ENCODE measurements around the gene PTPRT. TPM values are rescaled to one million over a fixed set of nuclear protein-coding genes. Genes with fewer than 3 reads are reported as not detected.
A peak's percentile ranks its signal among the peaks of the same experiment; 100 is the strongest.
"Not testable (repeated sequence)": the region's sequence is repeated elsewhere in the genome, so short reads cannot be mapped to it uniquely, and the experiment has no call there.

Gene PTPRT
- total RNA-seq, 1 experiment from 2014 or later = 0.93 TPM

- H3K9me3 ChIP-seq (replicated peaks) = no peaks in the 10 kb centered on the region
- H3K4me3 ChIP-seq = no peak overlapping the region
- H3K36me3 ChIP-seq = no peaks in the 10 kb centered on the region
- H3K27me3 ChIP-seq = no peaks in the 10 kb centered on the region
- H3K4me1 ChIP-seq = peaks cover 28% of the 10 kb centered on the region
- no peak for DNase-seq
- H3K27ac ChIP-seq = no peak overlapping the region
Observed at GRCh38 chr20:43167615-43168014, 22.1 kb downstream of the PTPRT start.

DNA sequence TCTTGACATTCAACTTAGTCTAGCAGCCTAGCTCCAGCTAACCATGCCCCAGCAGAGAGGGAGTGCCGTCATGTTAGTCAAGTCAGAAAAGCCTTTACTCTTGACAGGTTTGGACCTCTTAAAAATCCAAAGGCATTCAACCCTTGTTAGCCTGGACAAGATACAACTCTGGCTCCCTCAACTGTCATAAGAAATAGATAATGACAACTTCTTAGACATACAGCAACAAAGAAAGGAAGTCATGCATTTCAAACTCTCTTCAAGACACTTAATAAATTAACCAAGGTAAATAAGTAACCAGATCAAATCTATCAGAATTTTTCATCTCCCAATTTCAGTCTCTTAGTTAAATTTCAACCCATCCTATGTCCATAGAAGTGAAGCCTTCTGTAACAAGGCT is 22.7 kb downstream of the PTPRT start:
- Histone ChIP-seq H3K36me3 (no peaks in the 10 kb centered on the region), H3K27me3 (no peaks in the 10 kb centered on the region; the same call in 1 of the 2 replicates), H3K27ac (no peak overlapping the region), H3K9me3 (replicated peaks) (no peaks in the 10 kb centered on the region), H3K4me1 (peaks cover 25% of the 10 kb centered on the region), H3K4me3 (no peak overlapping the region)
- DNase-seq = no peak

GRCh38 chr20:43165611-43166010 is 24.1 kb downstream of the PTPRT start:
- H3K4me1 ChIP-seq = peaks cover 11% of the 10 kb centered on the region
- DNase-seq = no peak
- no peaks in the 10 kb centered on the region; the same call in 1 of the 2 replicates for H3K27me3 ChIP-seq

DNA sequence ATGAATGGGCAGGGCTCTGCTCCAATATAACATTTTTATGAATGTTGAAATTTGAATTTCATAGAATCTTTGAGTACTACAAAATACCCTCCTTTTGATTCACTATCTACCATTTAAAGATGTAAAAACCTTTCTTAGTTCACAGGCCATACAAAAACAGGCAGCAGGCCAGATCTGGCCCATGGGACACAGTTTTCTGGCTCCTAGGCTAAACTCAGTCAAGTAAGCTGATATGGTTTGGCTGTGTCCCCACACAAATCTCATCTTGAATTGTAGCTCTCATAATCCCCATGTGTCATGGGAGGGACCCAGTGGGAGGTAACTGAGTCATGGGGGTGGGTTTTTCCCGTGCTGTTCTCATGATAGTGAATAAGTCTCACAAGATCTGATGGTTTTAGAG is 25.0 kb downstream of the PTPRT start:
- not testable (repeated sequence) for H3K4me3 ChIP-seq; H3K9me3 ChIP-seq (replicated peaks); H3K27ac ChIP-seq; H3K36me3 ChIP-seq; DNase-seq; H3K27me3 ChIP-seq; H3K4me1 ChIP-seq

More at GRCh38 chr20:43165611-43166010, 24.1 kb downstream of the PTPRT start:
- H3K4me3 ChIP-seq = no peak overlapping the region
- no peaks in the 10 kb centered on the region for H3K9me3 ChIP-seq (replicated peaks)
- no peak overlapping the region for H3K27ac ChIP-seq
- no peaks in the 10 kb centered on the region for H3K36me3 ChIP-seq

GRCh38 chr20:43161716-43162115 is 28.0 kb downstream of the PTPRT start:
- Histone ChIP-seq H3K4me3 (no peak overlapping the region), H3K4me1 (no peaks in the 10 kb centered on the region), H3K27me3 (no peaks in the 10 kb centered on the region; the same call in 1 of the 2 replicates), H3K27ac (no peak overlapping the region), H3K9me3 (replicated peaks) (no peaks in the 10 kb centered on the region), H3K36me3 (no peaks in the 10 kb centered on the region)
- DNase-seq = no peak

- H3K27me3 ChIP-seq = no peaks in the 10 kb centered on the region; the same call in 1 of the 2 replicates
- H3K4me1 ChIP-seq = no peaks in the 10 kb centered on the region
- no peak overlapping the region for H3K4me3 ChIP-seq
- H3K36me3 ChIP-seq = no peaks in the 10 kb centered on the region
- H3K9me3 ChIP-seq (replicated peaks) = no peaks in the 10 kb centered on the region
- H3K27ac ChIP-seq = no peak overlapping the region
- DNase-seq = peak in 1 of 2 experiments; percentile 40
Observed at GRCh38 chr20:43160941-43161340, 28.8 kb downstream of the PTPRT start.

GRCh38 chr20:43159994-43160393 is 29.7 kb downstream of the PTPRT start:
- Histone ChIP-seq H3K4me3 (no peak overlapping the region), H3K36me3 (no peaks in the 10 kb centered on the region), H3K27me3 (no peaks in the 10 kb centered on the region; the same call in 1 of the 2 replicates), H3K9me3 (replicated peaks) (no peaks in the 10 kb centered on the region), H3K4me1 (no peaks in the 10 kb centered on the region), H3K27ac (no peak overlapping the region)
- DNase-seq = no peak

GRCh38 chr20:43155366-43156100 is 34.2 kb downstream of the PTPRT start:
- H3K9me3 ChIP-seq (replicated peaks) = no peaks in the 10 kb centered on the region
- H3K27me3 ChIP-seq = no peaks in the 10 kb centered on the region
- no peak for DNase-seq
- H3K4me3 ChIP-seq = no peak overlapping the region
- H3K4me1 ChIP-seq = no peaks in the 10 kb centered on the region
- no peaks in the 10 kb centered on the region for H3K36me3 ChIP-seq
- H3K27ac ChIP-seq = no peak overlapping the region

DNA sequence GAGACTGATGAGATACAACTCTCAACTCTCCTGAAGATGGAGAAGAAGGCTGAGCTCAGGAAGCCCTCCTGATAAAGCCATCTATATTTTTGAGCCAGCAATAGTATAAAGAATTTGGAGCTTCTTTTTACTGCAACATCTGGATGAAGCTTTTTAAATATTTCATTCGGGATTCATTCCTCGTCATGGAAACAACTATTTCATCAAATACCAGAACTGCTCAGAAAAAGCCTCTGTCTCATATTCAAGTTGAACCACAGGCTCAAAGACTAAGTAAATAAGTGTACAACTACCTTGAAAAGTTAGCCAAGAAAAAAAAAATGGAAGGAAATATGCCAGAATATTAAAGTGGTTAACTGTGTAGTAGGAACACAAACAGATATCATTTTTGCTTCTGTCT is 37.8 kb downstream of the PTPRT start:
- no peak overlapping the region for H3K4me3 ChIP-seq
- no peaks in the 10 kb centered on the region for H3K36me3 ChIP-seq
- no peaks in the 10 kb centered on the region; the same call in 1 of the 2 replicates for H3K27me3 ChIP-seq
- no peak overlapping the region for H3K27ac ChIP-seq
- H3K9me3 ChIP-seq (replicated peaks) = no peaks in the 10 kb centered on the region
- DNase-seq = no peak
- H3K4me1 ChIP-seq = no peaks in the 10 kb centered on the region

- DNase-seq = no peak
- H3K4me3 ChIP-seq = no peak overlapping the region
- H3K4me1 ChIP-seq = no peaks in the 10 kb centered on the region
- H3K9me3 ChIP-seq (replicated peaks) = no peaks in the 10 kb centered on the region
- no peaks in the 10 kb centered on the region for H3K36me3 ChIP-seq
- H3K27me3 ChIP-seq = no peaks in the 10 kb centered on the region; the same call in 1 of the 2 replicates
- no peak overlapping the region for H3K27ac ChIP-seq
Observed at GRCh38 chr20:43151256-43151655, 38.5 kb downstream of the PTPRT start.

GRCh38 chr20:43140726-43141125 is 49.0 kb downstream of the PTPRT start:
- H3K27ac ChIP-seq = peak overlapping the region; percentile 37
- peak in 1 of 2 experiments; percentile 33 for DNase-seq
- H3K4me1 ChIP-seq = peaks cover 5% of the 10 kb centered on the region; the same call in 1 of the 2 replicates
- H3K36me3 ChIP-seq = no peaks in the 10 kb centered on the region
- no peak overlapping the region for H3K4me3 ChIP-seq
- H3K27me3 ChIP-seq = no peaks in the 10 kb centered on the region
- H3K9me3 ChIP-seq (replicated peaks) = no peaks in the 10 kb centered on the region

DNA sequence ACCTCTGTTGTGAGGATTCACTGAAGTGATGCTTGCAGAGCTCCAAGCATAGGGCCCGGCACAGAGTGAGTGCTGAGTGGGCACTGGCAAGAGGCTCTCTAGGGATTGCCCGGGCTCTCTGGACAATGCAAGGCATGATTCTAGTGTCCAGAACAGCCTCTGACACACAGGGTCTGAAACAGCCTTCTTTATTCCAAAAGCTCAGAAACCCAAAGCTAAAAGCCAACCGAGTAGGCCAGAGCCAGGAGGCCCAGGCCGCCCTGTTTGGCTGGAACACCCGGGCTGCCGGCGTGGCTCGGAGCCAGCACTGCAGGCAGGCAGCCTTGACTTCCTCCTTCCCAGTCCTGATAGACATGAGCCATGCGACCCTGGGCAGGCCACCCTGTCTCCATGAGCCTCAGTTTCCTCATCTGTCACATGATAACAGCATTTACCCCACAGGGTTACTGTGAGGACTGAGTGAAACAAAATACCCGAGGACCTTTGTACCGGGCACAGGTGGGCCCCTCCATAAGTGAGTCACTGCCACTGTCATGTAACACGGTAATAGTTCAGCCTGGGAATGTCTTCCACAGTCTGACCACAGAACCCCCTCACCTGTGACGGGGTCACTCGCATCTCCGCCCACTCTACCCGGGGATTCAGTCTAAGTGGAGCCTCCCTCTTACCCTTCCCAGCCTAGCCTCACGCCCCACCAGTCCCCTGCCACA is 51.5 kb downstream of the PTPRT start:
- Histone ChIP-seq H3K27ac (no peak overlapping the region), H3K36me3 (no peaks in the 10 kb centered on the region), H3K9me3 (replicated peaks) (no peaks in the 10 kb centered on the region), H3K4me1 (peaks cover 5% of the 10 kb centered on the region; the same call in 1 of the 2 replicates), H3K4me3 (no peak overlapping the region), H3K27me3 (peaks cover 4% of the 10 kb centered on the region; the same call in 1 of the 2 replicates)
- no peak for DNase-seq

DNA sequence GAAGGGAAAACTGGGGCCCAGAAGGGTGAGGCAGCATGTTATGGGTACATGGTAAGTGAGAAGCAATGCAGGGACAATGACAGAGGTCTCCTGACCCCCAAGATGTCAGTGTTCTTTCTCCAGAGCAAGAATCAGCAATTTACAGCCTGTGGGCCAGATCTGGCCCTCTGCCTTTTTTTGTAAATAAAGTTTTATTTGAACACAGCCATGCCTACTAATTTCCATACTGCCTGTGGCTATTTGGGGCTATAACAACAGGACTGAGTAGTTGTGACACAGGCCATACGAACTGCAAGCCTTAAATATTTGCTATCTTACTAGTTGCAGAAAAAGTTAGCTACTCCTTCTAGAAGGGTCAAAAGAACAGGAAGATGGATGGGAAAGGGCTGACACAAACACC is 52.5 kb downstream of the PTPRT start:
- no peaks in the 10 kb centered on the region for H3K36me3 ChIP-seq
- no peaks in the 10 kb centered on the region for H3K9me3 ChIP-seq (replicated peaks)
- no peak for DNase-seq
- peaks cover 5% of the 10 kb centered on the region; the same call in 1 of the 2 replicates for H3K4me1 ChIP-seq
- H3K4me3 ChIP-seq = no peak overlapping the region
- H3K27me3 ChIP-seq = peaks cover 4% of the 10 kb centered on the region; the same call in 1 of the 2 replicates
- no peak overlapping the region for H3K27ac ChIP-seq

DNA sequence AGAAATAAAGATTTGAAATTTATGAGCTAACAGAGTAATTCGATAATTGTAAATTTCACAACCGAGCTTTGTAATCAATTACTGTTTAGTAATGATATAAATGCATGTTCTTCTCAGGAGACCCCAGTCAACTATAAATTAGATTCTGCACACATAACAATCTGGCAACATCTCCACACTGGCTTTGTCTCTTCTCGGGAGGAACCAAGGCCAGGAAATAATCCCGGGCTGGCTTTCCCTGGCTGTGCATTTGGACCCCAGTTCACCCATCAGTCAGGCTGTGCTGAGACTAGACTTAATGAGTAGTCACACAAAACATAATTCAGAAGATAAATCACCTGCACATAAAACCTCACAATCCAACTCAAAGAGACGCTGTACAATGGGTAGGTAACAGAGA is 65.5 kb downstream of the PTPRT start:
- Histone ChIP-seq H3K9me3 (replicated peaks) (no peaks in the 10 kb centered on the region), H3K4me3 (no peak overlapping the region), H3K27me3 (peaks cover 7% of the 10 kb centered on the region), H3K27ac (no peak overlapping the region), H3K4me1 (no peaks in the 10 kb centered on the region), H3K36me3 (no peaks in the 10 kb centered on the region)
- DNase-seq = no peak

- peaks cover 7% of the 10 kb centered on the region for H3K27me3 ChIP-seq
- no peaks in the 10 kb centered on the region for H3K4me1 ChIP-seq
- H3K36me3 ChIP-seq = no peaks in the 10 kb centered on the region
- no peaks in the 10 kb centered on the region for H3K9me3 ChIP-seq (replicated peaks)
- H3K27ac ChIP-seq = no peak overlapping the region
- no peak overlapping the region for H3K4me3 ChIP-seq
- no peak for DNase-seq
Observed at GRCh38 chr20:43123180-43123579, 66.5 kb downstream of the PTPRT start.

All from SJCRH30 (cell line).